SK-N-SH (cell line): ENCODE data around the gene DMD. TPM values are rescaled to one million over a fixed set of nuclear protein-coding genes. Genes with fewer than 3 reads are reported as not detected.

Experiments
- CTCF ChIA-PET: fragments of 300-600, 350-600 bp; formaldehyde crosslinking; extraction: SDS; loops from one replicate; lab custom pipeline; 2021; lab: Yijun Ruan, JAX
- POLR2A ChIA-PET: fragments of 350-600 bp; sonication (Branson Sonifier 250); formaldehyde crosslinking; extraction: SDS; loops from one replicate; lab custom pipeline; 2020; ENCODE audit warnings: antibody characterized with exemption, inconsistent platforms; lab: Yijun Ruan, JAX
- DNase-seq: peaks from one replicate; pipeline ENCODE4 v3.0.0; 2012
- H2AFZ ChIP-seq: fragments of 200-600 bp; sonication (generic); 2 replicates; pipeline ENCODE4 v1.8.1; 2016; ENCODE audit warnings: antibody characterized with exemption, mild to moderate bottlenecking, low read depth
- H3F3A ChIP-seq: fragments of 200-600 bp; sonication (generic); replicated peaks from 2 replicates; pipeline ENCODE3; 2016; ENCODE audit warnings: antibody characterized with exemption, mild to moderate bottlenecking; ENCODE audit not compliant: insufficient read depth
- H3K27ac ChIP-seq, 2 experiments: fragments of 200-500 bp in 1 of 2; fragments of 200-600 bp in 1 of 2; sonication (Bioruptor generic) in 1 of 2; sonication (generic), shearing (Covaris generic) in 1 of 2; 2 replicates each; pipeline versions ENCODE4 v1.5.1 to v1.6.1; 2014 to 2016; ENCODE audit warnings: low read depth in 2 of 2, inconsistent platforms in 1 of 2, low read length in 1 of 2, mild to moderate bottlenecking in 1 of 2, mixed read lengths in 1 of 2
- H3K27me3 ChIP-seq: fragments of 200-600 bp; sonication (generic), shearing (Covaris generic); 2 replicates; pipeline ENCODE4 v1.6.1; 2016; ENCODE audit warnings: mixed run types; ENCODE audit not compliant: insufficient read depth
- H3K36me3 ChIP-seq, 2 experiments: fragments of 200-500 bp in 1 of 2; fragments of 200-600 bp in 1 of 2; sonication (Bioruptor generic) in 1 of 2; sonication (generic) in 1 of 2; replicated peaks in 1 of 2; 2 replicates each; pipeline versions ENCODE3 to v1.5.1; 2014 to 2016; ENCODE audit warnings: low read length in 1 of 2, mild to moderate bottlenecking in 1 of 2; ENCODE audit not compliant: insufficient read depth in 2 of 2, control insufficient read depth in 1 of 2
- H3K4me1 ChIP-seq, 2 experiments: fragments of 200-500 bp in 1 of 2; fragments of 200-600 bp in 1 of 2; sonication (Bioruptor generic) in 1 of 2; sonication (generic), shearing (Covaris generic) in 1 of 2; 2 replicates each; pipeline versions ENCODE4 v1.5.1 to v1.6.1; 2014 to 2016; ENCODE audit warnings: low read depth in 1 of 2, low read length in 1 of 2, mixed run types in 1 of 2; ENCODE audit not compliant: insufficient read depth in 2 of 2, control insufficient read depth in 1 of 2
- H3K4me2 ChIP-seq: fragments of 200-600 bp; sonication (generic), shearing (Covaris generic); 2 replicates; pipeline ENCODE4 v1.6.1; 2017; ENCODE audit warnings: mixed run types
- H3K4me3 ChIP-seq, 2 experiments: fragments of 200-500 bp in 1 of 2; fragments of 200-600 bp in 1 of 2; sonication (Bioruptor generic) in 1 of 2; sonication (generic), shearing (Covaris generic) in 1 of 2; 2 replicates each; pipeline versions ENCODE4 v1.5.1 to v1.8.1; 2014 to 2016; ENCODE audit warnings: low read depth in 2 of 2, inconsistent platforms in 1 of 2, low read length in 1 of 2, mild to moderate bottlenecking in 1 of 2, mixed read lengths in 1 of 2, moderate library complexity in 1 of 2
- H3K79me2 ChIP-seq: fragments of 200-600 bp; sonication (generic); 2 replicates; pipeline ENCODE4 v1.8.1; 2017; ENCODE audit warnings: mild to moderate bottlenecking; ENCODE audit not compliant: insufficient read depth
- H3K9ac ChIP-seq: fragments of 200-600 bp; sonication (generic); 2 replicates; pipeline ENCODE4 v1.6.1; 2017; ENCODE audit warnings: mixed run types
- H3K9me2 ChIP-seq: fragments of 200-600 bp; sonication (generic); 2 replicates; pipeline ENCODE4 v1.6.1; 2017; ENCODE audit warnings: mixed run types
- H3K9me3 ChIP-seq: fragments of 200-600 bp; sonication (generic); 2 replicates; pipeline ENCODE4 v1.6.1; 2017; ENCODE audit warnings: mixed run types, mild to moderate bottlenecking, moderate library complexity
- H4K20me1 ChIP-seq: fragments of 200-600 bp; sonication (generic); 2 replicates; pipeline ENCODE4 v1.6.1; 2017; ENCODE audit warnings: mild to moderate bottlenecking, mixed run types; ENCODE audit not compliant: insufficient read depth
- ELF1 ChIP-seq: IDR thresholded peaks from 2 replicates; pipeline ENCODE4 v1.4.0; 2012
- FOSL2 ChIP-seq: IDR thresholded peaks from 2 replicates; pipeline ENCODE4 v1.4.0; 2012; ENCODE audit warnings: low read depth, mild to moderate bottlenecking, moderate library complexity, borderline replicate concordance
- FOXM1 ChIP-seq: IDR thresholded peaks from 2 replicates; pipeline ENCODE4 v1.4.0; 2012; ENCODE audit warnings: low read depth, mild to moderate bottlenecking
- GABPA ChIP-seq: IDR thresholded peaks from 2 replicates; pipeline ENCODE4 v1.4.0; 2012; ENCODE audit warnings: low read depth, mild to moderate bottlenecking
- GATA2 ChIP-seq: sonication (generic); formaldehyde crosslinking; IDR thresholded peaks from 2 replicates; pipeline ENCODE4 v1.5.0; 2020; ENCODE audit warnings: mild to moderate bottlenecking, missing genetic modification reagents
- MAX ChIP-seq: IDR thresholded peaks from 2 replicates; pipeline ENCODE4 v1.4.0; 2012; ENCODE audit warnings: low read depth
- MXI1 ChIP-seq: IDR thresholded peaks from 2 replicates; pipeline ENCODE4 v1.6.1; 2012; ENCODE audit warnings: mild to moderate bottlenecking, low read depth, low read length, improper control_type of control experiment
- NFIC ChIP-seq: IDR thresholded peaks from 2 replicates; pipeline ENCODE4 v1.4.0; 2012; ENCODE audit warnings: borderline replicate concordance
- PBX3 ChIP-seq: IDR thresholded peaks from 2 replicates; pipeline ENCODE4; 2012
- RCOR1 ChIP-seq: fragments of 150-350 bp; IDR thresholded peaks from 2 replicates; pipeline ENCODE4 v1.6.1; 2017; ENCODE audit warnings: antibody characterized with exemption, low read length
- RFX5 ChIP-seq: IDR thresholded peaks from 2 replicates; pipeline ENCODE4 v1.6.1; 2012; ENCODE audit warnings: mild to moderate bottlenecking, improper control_type of control experiment, low read length
- RXRA ChIP-seq: IDR thresholded peaks from 2 replicates; pipeline ENCODE4 v1.4.0; 2012; ENCODE audit warnings: low read depth, mild to moderate bottlenecking, borderline replicate concordance
- SIN3A ChIP-seq: IDR thresholded peaks from 2 replicates; pipeline ENCODE4 v1.6.1; 2012; ENCODE audit warnings: low read depth, mild to moderate bottlenecking, low read length, moderate library complexity, borderline replicate concordance
- TCF12 ChIP-seq: IDR thresholded peaks from 2 replicates; pipeline ENCODE4 v1.4.0; 2012
- YY1 ChIP-seq: IDR thresholded peaks from 2 replicates; pipeline ENCODE4 v1.4.0; 2012; ENCODE audit warnings: low read depth, mild to moderate bottlenecking
- WGBS: methylation state at CpG from one replicate; pipeline ENCODE4 v1.1.6; 2017; ENCODE audit warnings: low lambda C conversion rate; 5-methylcytosine and 5-hydroxymethylcytosine counted together
- polyA plus RNA-seq, 3 experiments: library from polyadenylated mRNA; depleted of rRNA; stranded (reverse); fragments of >200 nt; gene quantifications; 2 replicates each; pipeline ENCODE4 v1.2.3, GENCODE V29; 2012
- TF ChIP-seq, protein P1 (sequence below): IDR thresholded peaks from 2 replicates; pipeline ENCODE4 v1.6.1; 2012; ENCODE audit warnings: mild to moderate bottlenecking, low read depth, low read length, moderate library complexity
- TF ChIP-seq, protein P2 (sequence below): fragments of 200-600 bp; sonication (generic); IDR thresholded peaks from 2 replicates; pipeline ENCODE4 v1.6.1; 2017; ENCODE audit warnings: antibody characterized with exemption, mild to moderate bottlenecking, moderate library complexity
- TF ChIP-seq, protein P3 (sequence below): fragments of 150-350 bp; IDR thresholded peaks from 2 replicates; pipeline ENCODE4 v1.6.1; 2016; ENCODE audit warnings: mild to moderate bottlenecking, low read depth, low read length

Gene DMD
- polyA plus RNA-seq, 1 of the 3 experiments (the other 2 are of a cell fraction) = 3.9 TPM

- WGBS = 7% methylated on average over 4 of the region's 4 CpGs
Observed at GRCh38 chrX:32597777-32598176, 613.6 kb downstream of the DMD start.

More at GRCh38 chrX:32597777-32598176, 613.6 kb downstream of the DMD start:
- no peak for TF ChIP-seq PBX3
- TF ChIP-seq RCOR1 = no peak
- TF ChIP-seq FOSL2 = no peak
- TF ChIP-seq MXI1 = no peak
- no peak for TF ChIP-seq GABPA
- no peak for TF ChIP-seq GATA2 (CRISPR knock-in tag)
- no peak for TF ChIP-seq RFX5
- no peak for TF ChIP-seq MAX
- TF ChIP-seq NFIC = no peak
- TF ChIP-seq, protein P1, sequence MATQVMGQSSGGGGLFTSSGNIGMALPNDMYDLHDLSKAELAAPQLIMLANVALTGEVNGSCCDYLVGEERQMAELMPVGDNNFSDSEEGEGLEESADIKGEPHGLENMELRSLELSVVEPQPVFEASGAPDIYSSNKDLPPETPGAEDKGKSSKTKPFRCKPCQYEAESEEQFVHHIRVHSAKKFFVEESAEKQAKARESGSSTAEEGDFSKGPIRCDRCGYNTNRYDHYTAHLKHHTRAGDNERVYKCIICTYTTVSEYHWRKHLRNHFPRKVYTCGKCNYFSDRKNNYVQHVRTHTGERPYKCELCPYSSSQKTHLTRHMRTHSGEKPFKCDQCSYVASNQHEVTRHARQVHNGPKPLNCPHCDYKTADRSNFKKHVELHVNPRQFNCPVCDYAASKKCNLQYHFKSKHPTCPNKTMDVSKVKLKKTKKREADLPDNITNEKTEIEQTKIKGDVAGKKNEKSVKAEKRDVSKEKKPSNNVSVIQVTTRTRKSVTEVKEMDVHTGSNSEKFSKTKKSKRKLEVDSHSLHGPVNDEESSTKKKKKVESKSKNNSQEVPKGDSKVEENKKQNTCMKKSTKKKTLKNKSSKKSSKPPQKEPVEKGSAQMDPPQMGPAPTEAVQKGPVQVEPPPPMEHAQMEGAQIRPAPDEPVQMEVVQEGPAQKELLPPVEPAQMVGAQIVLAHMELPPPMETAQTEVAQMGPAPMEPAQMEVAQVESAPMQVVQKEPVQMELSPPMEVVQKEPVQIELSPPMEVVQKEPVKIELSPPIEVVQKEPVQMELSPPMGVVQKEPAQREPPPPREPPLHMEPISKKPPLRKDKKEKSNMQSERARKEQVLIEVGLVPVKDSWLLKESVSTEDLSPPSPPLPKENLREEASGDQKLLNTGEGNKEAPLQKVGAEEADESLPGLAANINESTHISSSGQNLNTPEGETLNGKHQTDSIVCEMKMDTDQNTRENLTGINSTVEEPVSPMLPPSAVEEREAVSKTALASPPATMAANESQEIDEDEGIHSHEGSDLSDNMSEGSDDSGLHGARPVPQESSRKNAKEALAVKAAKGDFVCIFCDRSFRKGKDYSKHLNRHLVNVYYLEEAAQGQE = no peak
- TF ChIP-seq, protein P2, sequence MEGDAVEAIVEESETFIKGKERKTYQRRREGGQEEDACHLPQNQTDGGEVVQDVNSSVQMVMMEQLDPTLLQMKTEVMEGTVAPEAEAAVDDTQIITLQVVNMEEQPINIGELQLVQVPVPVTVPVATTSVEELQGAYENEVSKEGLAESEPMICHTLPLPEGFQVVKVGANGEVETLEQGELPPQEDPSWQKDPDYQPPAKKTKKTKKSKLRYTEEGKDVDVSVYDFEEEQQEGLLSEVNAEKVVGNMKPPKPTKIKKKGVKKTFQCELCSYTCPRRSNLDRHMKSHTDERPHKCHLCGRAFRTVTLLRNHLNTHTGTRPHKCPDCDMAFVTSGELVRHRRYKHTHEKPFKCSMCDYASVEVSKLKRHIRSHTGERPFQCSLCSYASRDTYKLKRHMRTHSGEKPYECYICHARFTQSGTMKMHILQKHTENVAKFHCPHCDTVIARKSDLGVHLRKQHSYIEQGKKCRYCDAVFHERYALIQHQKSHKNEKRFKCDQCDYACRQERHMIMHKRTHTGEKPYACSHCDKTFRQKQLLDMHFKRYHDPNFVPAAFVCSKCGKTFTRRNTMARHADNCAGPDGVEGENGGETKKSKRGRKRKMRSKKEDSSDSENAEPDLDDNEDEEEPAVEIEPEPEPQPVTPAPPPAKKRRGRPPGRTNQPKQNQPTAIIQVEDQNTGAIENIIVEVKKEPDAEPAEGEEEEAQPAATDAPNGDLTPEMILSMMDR = no peak
- TF ChIP-seq TCF12 = no peak
- no peak for TF ChIP-seq ELF1
- TF ChIP-seq FOXM1 = no peak
- no peak for TF ChIP-seq YY1
- TF ChIP-seq, protein P3, sequence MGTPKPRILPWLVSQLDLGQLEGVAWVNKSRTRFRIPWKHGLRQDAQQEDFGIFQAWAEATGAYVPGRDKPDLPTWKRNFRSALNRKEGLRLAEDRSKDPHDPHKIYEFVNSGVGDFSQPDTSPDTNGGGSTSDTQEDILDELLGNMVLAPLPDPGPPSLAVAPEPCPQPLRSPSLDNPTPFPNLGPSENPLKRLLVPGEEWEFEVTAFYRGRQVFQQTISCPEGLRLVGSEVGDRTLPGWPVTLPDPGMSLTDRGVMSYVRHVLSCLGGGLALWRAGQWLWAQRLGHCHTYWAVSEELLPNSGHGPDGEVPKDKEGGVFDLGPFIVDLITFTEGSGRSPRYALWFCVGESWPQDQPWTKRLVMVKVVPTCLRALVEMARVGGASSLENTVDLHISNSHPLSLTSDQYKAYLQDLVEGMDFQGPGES = no peak
- no peak for TF ChIP-seq RXRA
- no peak for TF ChIP-seq SIN3A
- H3K79me2 ChIP-seq = no peaks in the 10 kb centered on the region
- CTCF ChIA-PET = interaction anchor here (1.1 kb wide), 1 partner anchor 13 kb away, joined by 3 read pairs; no protein-coding TSS in a partner anchor
- no peaks in the 10 kb centered on the region for H3K9me2 ChIP-seq
- no peaks in the 10 kb centered on the region for H3K4me1 ChIP-seq
- no peaks in the 10 kb centered on the region for H3K27me3 ChIP-seq
- no peak for DNase-seq
- no peaks in the 10 kb centered on the region for H3K9me3 ChIP-seq
- no peak overlapping the region for H3K4me2 ChIP-seq
- H3K36me3 ChIP-seq = no peaks in the 10 kb centered on the region
- H3K9ac ChIP-seq = no peak overlapping the region
- H3F3A ChIP-seq = no peaks in the 10 kb centered on the region
- H4K20me1 ChIP-seq = no peaks in the 10 kb centered on the region
- POLR2A ChIA-PET = no interaction called here
- no peak overlapping the region for H2AFZ ChIP-seq
- H3K4me3 ChIP-seq = no peak overlapping the region
- no peak overlapping the region for H3K27ac ChIP-seq
